HG02981 (cell line): ENCODE data around the gene GPNMB.
"Not testable (repeated sequence)": the region's sequence is repeated elsewhere in the genome, so short reads cannot be mapped to it uniquely, and the experiment has no call there.

Source experiments
- ATAC-seq: cut with Tn5 transposase; IDR thresholded peaks from one replicate; pipeline ENCODE4 v1.9.1; 2021; ENCODE audit warnings: mild to moderate bottlenecking, moderate library complexity; ENCODE audit not compliant: unreplicated experiment

Gene GPNMB

DNA sequence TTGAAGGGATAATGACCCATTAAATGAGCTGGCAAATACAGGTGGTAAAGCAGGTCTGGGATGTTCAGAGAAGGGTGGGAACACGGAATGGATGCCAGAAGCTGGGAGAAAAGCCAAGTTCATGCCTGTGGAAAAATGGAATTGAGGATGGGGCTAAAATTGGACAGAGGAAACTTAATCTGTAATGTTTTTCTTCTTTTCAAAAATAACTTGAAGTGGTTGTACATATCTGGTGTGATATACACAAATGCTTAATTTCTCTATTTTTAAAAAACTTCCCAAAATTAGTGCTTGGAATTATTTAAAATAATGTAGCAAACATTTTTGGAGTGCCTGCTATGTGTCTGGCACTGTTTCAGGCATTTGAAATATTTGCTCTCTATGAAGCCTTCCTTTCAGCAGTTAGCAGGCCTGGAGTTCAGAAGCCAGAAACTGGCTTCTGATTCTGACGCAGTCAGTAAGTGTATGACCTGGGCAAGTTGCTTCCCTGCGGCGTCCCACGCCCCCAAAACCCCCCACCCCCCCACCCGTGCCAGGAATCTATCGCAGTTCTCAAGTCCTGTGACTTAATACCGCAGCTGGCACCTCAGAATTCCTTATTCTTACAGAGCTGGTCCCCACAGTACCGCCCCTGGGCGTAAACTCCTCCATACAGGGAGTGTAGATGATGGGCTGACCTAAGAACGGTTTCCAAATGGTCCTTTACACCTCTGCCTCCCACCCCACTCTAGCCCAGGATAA lies 51.7 kb downstream of the GPNMB start:
- no peak for ATAC-seq

DNA sequence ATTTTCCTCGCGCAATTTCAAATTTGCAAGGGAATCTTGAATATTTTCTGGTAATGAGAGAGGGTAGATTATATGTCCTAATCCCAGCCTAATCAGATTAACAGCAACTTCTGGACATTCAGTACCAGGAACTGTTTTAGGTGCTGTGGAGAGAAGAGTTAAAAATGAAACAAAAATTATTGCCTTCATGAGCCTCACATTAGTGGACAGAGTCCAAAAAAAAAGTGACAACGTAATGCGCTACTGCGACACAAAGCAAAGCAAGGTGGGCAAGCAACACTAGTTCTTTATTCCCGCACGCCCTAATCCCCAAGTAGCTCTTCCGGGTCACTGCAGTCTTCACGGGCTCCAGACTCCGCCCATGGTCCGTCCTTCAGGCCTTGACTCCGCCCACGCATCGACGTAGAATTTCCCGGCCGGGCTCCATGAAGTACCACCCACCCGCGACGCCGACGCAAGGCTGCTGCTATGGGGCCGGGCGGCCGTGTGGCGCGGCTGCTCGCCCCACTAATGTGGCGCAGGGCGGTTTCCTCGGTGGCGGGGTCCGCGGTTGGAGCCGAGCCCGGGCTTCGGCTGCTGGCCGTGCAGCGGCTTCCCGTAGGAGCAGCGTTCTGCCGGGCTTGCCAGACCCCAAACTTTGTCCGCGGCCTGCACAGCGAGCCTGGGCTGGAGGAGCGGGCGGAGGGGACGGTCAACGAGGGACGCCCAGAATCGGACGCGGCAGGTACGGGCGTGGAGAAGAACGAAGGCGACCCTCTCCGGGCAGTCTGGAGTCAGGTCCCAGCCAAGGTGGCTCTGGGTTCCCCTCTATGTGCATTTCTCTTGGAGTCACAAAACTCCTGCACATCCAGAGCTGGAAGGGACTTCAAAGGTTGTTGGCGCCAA lies 52.6 kb downstream of the GPNMB start, which contains the start of gene MALSU1:
TSS of gene MALSU1 (plus strand) at position 455 of the 885 bp plus-strand sequence. CDS start at position 469, 14 bp downstream.
- ATAC-seq, result peak; percentile 99

DNA sequence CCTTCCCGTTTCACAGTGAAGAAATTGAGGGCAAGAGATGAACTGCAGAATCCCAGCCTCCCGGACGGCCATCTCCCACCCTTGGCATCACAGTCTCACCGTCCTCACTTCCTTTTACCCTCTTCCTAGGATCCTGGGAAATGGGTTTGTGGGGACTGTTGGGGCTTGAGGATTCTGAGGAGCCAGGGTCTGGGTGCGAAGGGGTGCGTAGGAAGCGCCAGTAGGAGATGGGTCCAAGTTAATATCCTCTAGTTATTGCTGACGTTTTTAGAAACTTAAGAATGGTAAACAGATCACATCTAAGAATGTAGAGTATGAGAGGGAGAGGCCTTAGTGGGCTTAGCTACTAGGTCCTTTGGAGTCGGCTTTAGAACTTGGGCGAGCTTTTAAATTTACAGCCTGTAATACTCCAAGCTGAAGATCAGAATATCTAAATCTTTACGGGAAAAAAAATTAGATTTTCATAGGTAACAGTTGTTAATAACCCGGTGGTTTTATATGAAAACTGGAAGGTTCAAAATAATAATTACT lies 53.3 kb downstream of the GPNMB start:
- peak; percentile 7 for ATAC-seq

DNA sequence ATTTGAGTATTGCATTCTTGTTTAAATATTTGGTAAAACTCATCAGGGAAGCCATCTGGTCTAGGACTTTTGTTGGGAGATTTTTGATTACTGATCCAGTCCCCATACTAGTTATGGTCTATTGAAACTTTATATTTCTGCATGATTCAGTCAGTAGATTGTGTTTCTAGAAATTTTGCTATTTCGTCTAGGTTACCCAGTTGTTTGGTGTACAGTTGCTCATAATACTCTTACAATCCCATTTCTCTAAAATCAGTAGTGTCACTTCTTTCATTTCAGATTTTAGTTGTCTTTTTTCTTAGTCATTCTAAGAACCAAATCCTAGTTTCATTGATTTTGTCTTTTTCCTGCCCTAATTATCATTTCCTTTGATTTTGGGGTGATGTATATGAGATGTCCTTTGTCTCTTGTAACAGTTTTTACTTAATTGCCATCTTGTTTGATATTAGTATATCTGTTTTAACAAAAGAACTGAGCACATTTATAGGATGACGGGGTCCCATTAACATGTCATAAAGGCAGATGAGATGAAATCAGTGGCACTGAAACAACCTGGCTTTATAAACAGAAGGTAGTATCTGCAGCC lies 60.5 kb downstream of the GPNMB start:
- no peak for ATAC-seq

DNA sequence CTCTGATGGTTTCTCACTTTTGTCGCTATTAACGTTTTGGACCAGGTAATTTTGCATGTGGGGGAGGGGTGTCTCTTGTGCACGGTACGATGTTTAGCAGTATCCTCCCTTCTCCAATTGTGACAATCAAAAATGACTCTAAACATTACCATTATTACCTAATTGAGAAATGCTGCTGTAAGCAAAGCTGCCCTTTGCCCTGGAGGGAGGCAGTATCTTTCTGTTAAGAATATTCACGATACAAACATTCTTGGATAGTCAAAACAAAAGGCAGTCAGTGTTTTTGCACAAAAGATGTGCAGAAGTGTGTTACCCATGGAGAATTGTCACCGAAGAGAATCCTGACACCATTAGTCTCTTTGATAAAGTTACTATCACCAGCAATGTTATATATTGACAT lies 62.2 kb downstream of the GPNMB start:
- no peak for ATAC-seq

DNA sequence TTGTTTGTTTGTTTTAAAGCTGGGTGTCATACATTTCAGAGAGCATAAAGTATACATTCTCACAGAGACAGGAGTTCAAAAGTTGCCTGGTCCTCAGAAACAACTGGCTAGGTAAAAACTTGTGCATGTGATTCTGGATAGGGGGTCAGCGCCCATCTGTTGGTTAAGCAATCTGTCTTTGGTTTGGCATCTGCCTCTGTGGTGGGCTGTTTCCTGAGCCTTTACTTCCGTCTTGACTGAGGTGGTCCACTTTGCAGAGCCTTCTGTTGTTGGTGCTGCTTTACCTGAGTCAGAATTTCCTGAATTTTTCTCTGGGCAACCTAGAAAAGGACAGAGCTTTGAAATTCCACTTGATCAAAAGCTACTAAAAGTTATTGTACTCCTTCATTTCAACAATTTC lies 65.6 kb downstream of the GPNMB start:
- ATAC-seq, result not testable (repeated sequence)

DNA sequence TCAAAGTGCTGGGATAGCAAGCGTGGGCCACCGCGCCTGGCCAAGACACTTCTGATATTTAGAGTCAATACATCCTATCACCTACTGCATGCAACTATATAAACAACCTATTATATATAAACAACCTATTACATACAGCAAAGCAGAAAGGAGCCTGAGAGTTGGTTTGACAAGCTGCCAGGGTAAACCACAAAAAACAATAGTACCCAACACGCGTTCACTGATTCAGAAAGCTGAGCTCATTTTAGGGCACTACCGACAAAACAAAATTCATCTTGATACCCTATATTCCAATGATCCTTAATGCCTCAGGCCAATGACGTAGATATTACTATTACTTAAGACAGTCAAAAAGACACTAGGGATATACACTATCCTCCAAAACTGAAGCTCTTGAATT lies 68.8 kb downstream of the GPNMB start:
- ATAC-seq, result no peak
